BJ (cell line): ENCODE data around the gene COL12A1. TPM values are rescaled to one million over a fixed set of nuclear protein-coding genes. Genes with fewer than 3 reads are reported as not detected.
"Not testable (repeated sequence)": the region's sequence is repeated elsewhere in the genome, so short reads cannot be mapped to it uniquely, and the experiment has no call there.

Experiments
- CTCF ChIA-PET: fragments of 350-600 bp; formaldehyde crosslinking; extraction: SDS; loops from one replicate; lab custom pipeline; 2021; ENCODE audit warnings: antibody characterized with exemption, inconsistent platforms; lab: Yijun Ruan, JAX
- POLR2A ChIA-PET: fragments of 300-600 bp; sonication (Branson Sonifier 250); formaldehyde crosslinking; extraction: SDS; loops from one replicate; lab custom pipeline; 2021; ENCODE audit warnings: antibody characterized with exemption; lab: Charles Lee
- DNase-seq: peaks from one replicate; pipeline ENCODE4 v3.0.0-alpha.2; 2011; ENCODE audit warnings: low read depth
- H3K27me3 ChIP-seq: 2 replicates; pipeline ENCODE4 v1.6.0; 2011; ENCODE audit warnings: low read length; ENCODE audit not compliant: control insufficient read depth, insufficient read depth
- H3K36me3 ChIP-seq: 2 replicates; pipeline ENCODE4 v1.5.1; 2011; ENCODE audit warnings: low read length; ENCODE audit not compliant: control insufficient read depth, insufficient read depth
- H3K4me3 ChIP-seq: 2 replicates; pipeline ENCODE4 v1.5.1; 2011; ENCODE audit warnings: low read depth, mild to moderate bottlenecking, control low read depth, low read length
- polyA plus RNA-seq: library from polyadenylated mRNA; depleted of rRNA; stranded (reverse); fragments of >200 nt; gene quantifications from 2 replicates; pipeline ENCODE4 v1.2.3, GENCODE V29; 2011
- TF ChIP-seq, protein P1 (sequence below): IDR thresholded peaks from 2 replicates; pipeline ENCODE4 v1.5.1; 2011; ENCODE audit warnings: low read depth, mild to moderate bottlenecking, control low read depth, inconsistent platforms, low read length, moderate library complexity; ENCODE audit not compliant: insufficient read depth

Gene COL12A1
- polyA plus RNA-seq, 1 experiment, result 1,308 TPM

DNA sequence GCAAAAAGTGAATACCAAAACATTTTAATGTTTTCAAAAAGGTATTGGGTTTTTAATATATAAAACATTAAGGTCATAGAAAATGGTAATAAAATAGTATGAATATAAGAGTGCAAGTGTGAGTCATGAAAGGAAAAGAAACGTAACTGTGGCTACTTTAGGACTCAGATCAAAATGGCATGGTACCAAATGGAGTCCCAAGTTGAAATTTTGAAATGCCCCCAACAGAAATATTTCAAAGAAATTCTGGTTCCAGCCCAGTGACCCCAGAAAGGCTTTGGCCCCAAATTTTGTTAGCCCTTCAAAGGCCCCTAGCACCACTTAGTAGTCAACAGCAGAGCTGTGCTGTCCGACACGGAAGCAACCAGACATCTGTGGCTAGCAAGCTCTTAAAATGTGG lies 6.0 kb downstream of the COL12A1 start:
- DNase-seq, result no peak
- TF ChIP-seq, protein P1, sequence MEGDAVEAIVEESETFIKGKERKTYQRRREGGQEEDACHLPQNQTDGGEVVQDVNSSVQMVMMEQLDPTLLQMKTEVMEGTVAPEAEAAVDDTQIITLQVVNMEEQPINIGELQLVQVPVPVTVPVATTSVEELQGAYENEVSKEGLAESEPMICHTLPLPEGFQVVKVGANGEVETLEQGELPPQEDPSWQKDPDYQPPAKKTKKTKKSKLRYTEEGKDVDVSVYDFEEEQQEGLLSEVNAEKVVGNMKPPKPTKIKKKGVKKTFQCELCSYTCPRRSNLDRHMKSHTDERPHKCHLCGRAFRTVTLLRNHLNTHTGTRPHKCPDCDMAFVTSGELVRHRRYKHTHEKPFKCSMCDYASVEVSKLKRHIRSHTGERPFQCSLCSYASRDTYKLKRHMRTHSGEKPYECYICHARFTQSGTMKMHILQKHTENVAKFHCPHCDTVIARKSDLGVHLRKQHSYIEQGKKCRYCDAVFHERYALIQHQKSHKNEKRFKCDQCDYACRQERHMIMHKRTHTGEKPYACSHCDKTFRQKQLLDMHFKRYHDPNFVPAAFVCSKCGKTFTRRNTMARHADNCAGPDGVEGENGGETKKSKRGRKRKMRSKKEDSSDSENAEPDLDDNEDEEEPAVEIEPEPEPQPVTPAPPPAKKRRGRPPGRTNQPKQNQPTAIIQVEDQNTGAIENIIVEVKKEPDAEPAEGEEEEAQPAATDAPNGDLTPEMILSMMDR, result no peak
- POLR2A ChIA-PET, result interaction anchor here (0.6 kb wide), 1 partner anchor 595 kb away, joined by 5 read pairs; no protein-coding TSS in a partner anchor
- Histone ChIP-seq H3K27me3 (no peaks in the 10 kb centered on the region), H3K4me3 (no peak overlapping the region), H3K36me3 (peaks cover 11% of the 10 kb centered on the region)
- CTCF ChIA-PET, result interaction anchor here (1.3 kb wide), 1 partner anchor 65 kb away, joined by 3 read pairs; no protein-coding TSS in a partner anchor

DNA sequence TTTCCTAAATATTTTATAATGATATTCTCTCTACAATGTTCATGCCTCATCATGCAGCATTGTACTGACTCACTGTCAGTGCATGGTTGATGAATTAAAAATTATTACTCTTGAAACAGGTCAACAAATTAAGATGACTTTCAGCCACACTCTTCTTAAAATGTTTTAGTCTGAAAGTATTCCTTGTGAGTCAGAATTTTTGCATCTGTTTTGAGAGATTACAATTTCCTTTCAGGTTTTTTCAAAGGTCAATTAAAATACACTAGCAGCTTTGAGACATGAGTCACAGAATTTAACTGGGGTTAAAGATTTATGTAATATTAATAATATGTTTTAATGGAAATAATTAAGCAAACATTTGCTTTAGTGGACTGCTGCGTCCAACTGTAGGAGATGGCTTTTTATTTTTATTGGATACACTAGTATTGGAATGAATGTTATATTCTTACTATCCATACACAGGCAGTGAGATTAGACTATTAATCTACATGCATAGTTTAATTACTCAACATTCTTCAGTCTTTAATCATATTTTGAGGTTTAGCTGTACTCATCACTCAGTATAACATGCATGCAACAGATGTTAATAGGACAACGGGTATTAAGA lies 9.7 kb downstream of the COL12A1 start:
- CTCF ChIA-PET, result interaction anchor here (1.1 kb wide), 1 partner anchor 13 kb away, joined by 4 read pairs; no protein-coding TSS in a partner anchor
- no peak overlapping the region for H3K4me3 ChIP-seq
- H3K36me3 ChIP-seq, result peaks cover 3% of the 10 kb centered on the region
- DNase-seq, result peak; percentile 85
- POLR2A ChIA-PET, result no interaction called here
- no peaks in the 10 kb centered on the region for H3K27me3 ChIP-seq
- TF ChIP-seq, protein P1, result no peak

DNA sequence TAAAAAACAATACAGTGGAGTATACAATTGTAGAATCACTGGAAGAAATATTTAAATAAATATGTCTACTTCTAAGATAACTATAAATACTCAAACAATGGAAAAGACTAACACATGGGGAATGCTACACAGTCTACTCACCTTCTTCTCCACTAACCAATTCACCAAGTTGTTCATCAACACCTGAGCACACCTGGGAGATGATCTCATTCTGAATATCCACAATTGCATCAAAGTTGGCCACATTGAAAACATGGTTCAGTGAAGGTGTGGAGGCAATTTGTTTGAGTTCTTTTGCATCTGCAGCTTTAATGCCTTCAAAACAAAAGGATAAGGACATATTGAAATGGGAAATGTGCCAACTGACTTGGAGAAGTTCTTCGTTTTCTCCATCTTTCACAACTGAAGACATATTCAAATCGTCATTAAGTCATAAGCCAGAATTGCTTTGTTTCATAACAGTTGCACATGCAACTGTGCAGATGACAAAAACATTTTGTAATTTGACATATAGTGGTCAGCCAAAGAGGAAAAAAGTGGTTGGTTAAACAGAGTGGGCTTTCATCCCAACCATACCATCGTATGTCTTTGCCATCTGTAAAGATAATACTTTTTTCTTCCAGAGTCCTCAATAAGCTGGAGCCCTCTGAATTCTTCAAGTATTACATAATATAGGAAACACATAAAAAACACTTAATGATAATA lies 17.5 kb downstream of the COL12A1 start:
- Histone ChIP-seq H3K36me3 (peaks cover 11% of the 10 kb centered on the region), H3K27me3 (no peaks in the 10 kb centered on the region), H3K4me3 (no peak overlapping the region)
- CTCF ChIA-PET, result no interaction called here
- no peak for DNase-seq
- TF ChIP-seq, protein P1, result no peak
- POLR2A ChIA-PET, result no interaction called here

DNA sequence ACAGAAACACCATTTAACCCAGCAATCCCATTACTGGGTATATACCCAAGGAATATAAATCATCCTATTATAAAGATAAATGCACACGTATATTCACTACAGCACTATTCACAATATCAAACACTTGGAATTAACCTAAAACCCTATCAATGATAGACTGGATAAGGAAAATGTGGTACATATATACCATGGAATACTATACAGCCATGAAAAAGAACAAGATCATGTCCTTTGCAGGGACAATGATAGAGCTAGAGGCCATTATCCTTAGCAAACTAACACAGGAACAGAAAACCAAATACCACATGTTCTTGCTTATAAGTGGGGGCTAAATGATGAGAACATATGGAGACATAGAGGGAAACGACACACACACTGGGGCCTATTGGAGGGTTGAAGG lies 19.3 kb downstream of the COL12A1 start:
- DNase-seq, POLR2A ChIA-PET, H3K4me3 ChIP-seq, H3K27me3 ChIP-seq, H3K36me3 ChIP-seq, CTCF ChIA-PET: not testable (repeated sequence)

DNA sequence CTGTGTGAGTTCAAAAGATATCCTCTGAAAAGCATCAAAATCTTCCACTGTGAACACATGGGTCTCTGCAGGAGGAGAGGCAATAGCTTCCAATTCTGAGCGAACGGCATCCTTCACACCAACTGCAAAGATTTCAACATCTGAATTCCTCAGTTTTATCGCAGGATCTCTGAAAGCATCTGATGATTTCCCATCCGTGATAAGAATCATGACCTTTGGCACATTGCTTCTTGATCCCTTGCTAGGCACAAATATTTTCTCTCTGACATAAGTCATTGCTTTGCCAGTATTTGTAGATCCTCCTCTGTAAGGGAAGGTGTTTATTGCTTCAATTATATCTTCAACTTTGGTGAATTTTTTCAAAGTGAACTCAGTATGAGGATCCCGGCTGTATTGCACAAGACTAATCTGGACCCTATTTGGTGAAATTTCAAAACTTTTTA lies 22.7 kb downstream of the COL12A1 start:
- TF ChIP-seq, protein P1, result no peak
- ChIA-PET POLR2A (no interaction called here), CTCF (interaction anchor here (0.6 kb wide), 1 partner anchor 762 kb away, joined by 3 read pairs; no protein-coding TSS in a partner anchor)
- Histone ChIP-seq H3K36me3 (peaks cover 12% of the 10 kb centered on the region), H3K4me3 (no peak overlapping the region), H3K27me3 (no peaks in the 10 kb centered on the region)
- peak; percentile 92 for DNase-seq
